Effector memory CD4-positive, alpha-beta T cell (primary cell): ENCODE results near the gene COX7C.
"Not testable (repeated sequence)": the region's sequence is repeated elsewhere in the genome, so short reads cannot be mapped to it uniquely, and the experiment has no call there.

Experiments used
- DNase-seq, 3 donors: peaks; one replicate each; pipeline ENCODE4 v3.0.0-alpha.2; 2020
- H3K27ac ChIP-seq: 2 replicates; pipeline ENCODE4 v1.7.0; 2013; ENCODE audit warnings: mild to moderate bottlenecking, low read length, moderate library complexity; ENCODE audit not compliant: insufficient read depth, poor library complexity, severe bottlenecking
- H3K27me3 ChIP-seq: replicated peaks from 2 replicates; pipeline ENCODE4 v1.7.0; 2013; ENCODE audit warnings: mild to moderate bottlenecking, low read length; ENCODE audit not compliant: insufficient read depth, control insufficient read depth, poor library complexity, severe bottlenecking
- H3K36me3 ChIP-seq: 2 replicates; pipeline ENCODE4 v1.7.0; 2013; ENCODE audit warnings: mild to moderate bottlenecking, low read length, moderate library complexity; ENCODE audit not compliant: control insufficient read depth, insufficient read depth
- H3K4me1 ChIP-seq: 2 replicates; pipeline ENCODE4 v1.7.0; 2013; ENCODE audit warnings: low read length, mild to moderate bottlenecking; ENCODE audit not compliant: control insufficient read depth, insufficient read depth, poor library complexity, severe bottlenecking
- H3K4me3 ChIP-seq: 2 replicates; pipeline ENCODE4 v1.7.0; 2013; ENCODE audit warnings: low read length, low read depth, mild to moderate bottlenecking; ENCODE audit not compliant: insufficient read depth, poor library complexity, severe bottlenecking
- H3K9me3 ChIP-seq: 2 replicates; pipeline ENCODE4 v1.7.0; 2013; ENCODE audit warnings: mild to moderate bottlenecking, low read length, moderate library complexity; ENCODE audit not compliant: control insufficient read depth

Gene COX7C

GRCh38 chr5:86660771-86661170 is 43.0 kb downstream of the COX7C start:
- not testable (repeated sequence) for H3K4me1 ChIP-seq, H3K9me3 ChIP-seq, H3K36me3 ChIP-seq, H3K27ac ChIP-seq, DNase-seq, H3K4me3 ChIP-seq, H3K27me3 ChIP-seq

- Histone ChIP-seq H3K27ac (no peak overlapping the region), H3K4me3 (no peak overlapping the region), H3K27me3 (peaks cover 3% of the 10 kb centered on the region), H3K4me1 (no peaks in the 10 kb centered on the region), H3K9me3 (no peaks in the 10 kb centered on the region), H3K36me3 (no peaks in the 10 kb centered on the region)
- DNase-seq: no peak
Observed at GRCh38 chr5:86664173-86664572, 46.4 kb downstream of the COX7C start.

DNA sequence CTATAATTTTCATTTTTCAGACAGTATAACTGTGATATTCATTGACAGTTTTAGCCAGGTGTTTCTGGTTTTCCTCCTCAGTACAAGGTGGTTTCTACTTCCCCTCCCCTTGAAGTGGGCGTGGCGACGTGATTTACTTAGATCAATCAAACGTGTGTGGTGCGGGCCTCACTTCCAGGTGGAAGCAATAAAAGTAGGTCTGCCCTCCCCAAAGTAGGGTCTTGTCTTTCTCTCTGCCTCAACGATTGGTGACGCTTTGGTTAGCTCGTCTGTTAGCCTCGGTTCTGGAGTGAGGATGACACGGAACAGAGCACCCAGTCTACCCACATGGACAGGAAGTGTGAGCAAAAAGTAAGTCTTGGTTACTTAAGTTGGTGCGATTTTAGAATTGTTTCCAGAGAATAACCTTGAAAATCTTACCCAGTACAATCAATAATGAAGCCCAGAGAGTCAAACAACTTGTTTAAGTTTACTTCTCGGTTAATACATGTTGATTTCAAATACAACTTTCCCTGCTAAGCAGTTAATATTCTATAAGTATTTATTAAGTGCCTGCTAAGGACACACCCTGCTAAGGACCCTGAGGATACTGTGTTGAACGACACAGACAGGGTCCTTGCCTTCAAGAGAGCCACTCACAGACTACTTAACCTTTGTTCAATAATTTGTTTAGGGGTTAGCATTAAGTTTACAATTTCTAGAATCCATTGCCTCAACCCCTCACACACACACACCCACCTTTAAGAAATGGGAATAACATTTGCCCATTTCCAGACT is 48.4 kb downstream of the COX7C start:
- no peak overlapping the region for H3K4me3 ChIP-seq
- no peak overlapping the region for H3K27ac ChIP-seq
- H3K36me3 ChIP-seq: no peaks in the 10 kb centered on the region
- no peak for DNase-seq
- no peaks in the 10 kb centered on the region for H3K4me1 ChIP-seq
- H3K27me3 ChIP-seq: peaks cover 3% of the 10 kb centered on the region
- H3K9me3 ChIP-seq: no peaks in the 10 kb centered on the region

DNA sequence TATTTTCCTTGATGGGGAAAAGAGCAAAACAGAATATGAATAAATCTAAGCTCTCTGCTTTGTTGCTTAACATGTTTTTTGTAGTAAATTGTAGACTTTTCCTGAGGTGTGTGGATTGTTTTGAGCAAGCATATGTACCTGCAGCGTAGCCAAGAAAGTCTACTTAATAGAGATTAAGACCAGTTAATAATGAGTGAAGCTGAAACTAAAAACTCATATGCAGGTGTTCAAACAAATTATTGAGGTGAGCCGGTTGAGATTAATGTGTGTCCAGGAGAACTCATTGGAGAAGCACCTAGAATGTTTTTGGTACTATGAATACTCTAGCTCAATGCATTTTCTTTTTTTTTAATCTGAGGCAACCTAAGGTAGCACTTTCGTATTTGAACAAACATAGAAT is 49.2 kb downstream of the COX7C start:
- Histone ChIP-seq H3K36me3 (no peaks in the 10 kb centered on the region), H3K27me3 (peaks cover 3% of the 10 kb centered on the region), H3K4me1 (no peaks in the 10 kb centered on the region), H3K4me3 (no peak overlapping the region), H3K27ac (no peak overlapping the region), H3K9me3 (no peaks in the 10 kb centered on the region)
- DNase-seq: no peak
